ENCODE data around the gene ATE1.

ATE1 gene

DNA sequence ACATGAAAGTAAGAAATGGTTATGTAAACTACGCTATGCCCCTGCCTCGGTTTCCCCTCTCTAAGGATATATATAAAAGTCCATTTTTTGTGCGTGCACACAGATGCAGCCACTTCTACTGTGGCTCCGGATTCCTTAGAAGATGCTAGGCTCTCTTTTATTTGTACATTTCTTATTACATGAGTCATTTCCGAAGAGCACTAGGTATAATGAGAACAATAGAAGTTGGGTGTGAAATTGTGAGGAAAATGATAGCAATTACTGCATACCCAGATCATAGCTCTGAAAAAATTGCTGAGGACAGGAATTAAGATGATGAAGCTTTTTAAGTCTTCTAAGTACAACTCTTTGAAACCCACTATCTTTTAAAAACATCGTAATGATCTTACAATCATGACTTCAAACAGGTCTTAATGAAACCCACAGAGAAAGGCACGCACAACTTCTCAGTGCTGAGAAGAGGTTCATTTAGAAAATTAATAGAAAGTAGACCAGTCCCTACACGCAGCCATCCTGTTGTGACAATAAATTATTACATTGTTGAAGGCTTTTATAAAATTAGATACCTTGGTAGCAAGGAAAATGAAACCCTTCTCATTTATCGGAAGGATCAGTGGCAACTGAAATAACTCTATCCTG, 233.4 kb downstream of the ATE1 start:
- H3K27me3 ChIP-seq (ENCODE audit: control insufficient read depth, insufficient read depth, low read length) = no peaks in the 10 kb centered on the region

DNA sequence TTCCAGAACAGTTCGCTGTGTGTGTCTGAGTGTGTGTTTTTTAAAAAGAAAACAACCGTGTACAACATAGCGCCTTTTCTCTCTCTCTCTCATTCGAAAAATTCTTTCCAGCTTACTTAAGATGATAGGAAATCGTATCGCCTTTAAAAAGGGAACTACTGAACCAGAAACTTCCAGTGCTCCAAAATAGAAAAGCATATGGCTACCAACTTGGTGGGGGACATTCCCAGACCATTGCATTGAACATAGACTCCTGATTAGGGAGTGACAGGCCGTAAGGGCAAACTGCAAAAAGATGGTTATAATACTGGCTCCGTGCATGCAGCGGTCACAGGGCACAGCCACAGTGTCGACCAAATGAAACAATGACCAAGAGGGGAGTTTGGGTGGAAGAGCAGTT, 235.2 kb downstream of the ATE1 start:
- H3K9me3 ChIP-seq (ENCODE audit: control insufficient read depth, insufficient read depth, low read length) = no peaks in the 10 kb centered on the region
- no peak for DNase-seq (ENCODE audit: low read depth, low spot score)
- 0 out of 2 replicates have a peak, but pooled peaks cover 1% of the 10 kb centered on the region for H3K4me1 ChIP-seq (ENCODE audit: control insufficient read depth, insufficient read depth, low read length)
- no CpG with 5 or more reads among the region's 10 CpGs for WGBS (ENCODE audit: insufficient coverage, insufficient read length)
- H3K36me3 ChIP-seq (ENCODE audit: control insufficient read depth, insufficient read depth, low read length) = no peaks in the 10 kb centered on the region
- no peaks in the 10 kb centered on the region for H3K27me3 ChIP-seq (ENCODE audit: control insufficient read depth, insufficient read depth, low read length)
- no peak overlapping the region for H3K27ac ChIP-seq (ENCODE audit: low read length)
- no peak overlapping the region for H3K4me3 ChIP-seq (ENCODE audit: low read length)

More for the DNA sequence above, 233.4 kb downstream of the ATE1 start:
- Histone ChIP-seq H3K4me1 (ENCODE audit: control insufficient read depth, insufficient read depth, low read length) (0 out of 2 replicates have a peak, but pooled peaks cover 1% of the 10 kb centered on the region), H3K36me3 (ENCODE audit: control insufficient read depth, insufficient read depth, low read length) (no peaks in the 10 kb centered on the region), H3K27ac (ENCODE audit: low read length) (no peak overlapping the region), H3K9me3 (ENCODE audit: control insufficient read depth, insufficient read depth, low read length) (no peaks in the 10 kb centered on the region), H3K4me3 (ENCODE audit: low read length) (no peak overlapping the region)
- WGBS (ENCODE audit: insufficient coverage, insufficient read length) = no CpG with 5 or more reads among the region's 9 CpGs
- DNase-seq (ENCODE audit: low read depth, low spot score) = no peak

DNA sequence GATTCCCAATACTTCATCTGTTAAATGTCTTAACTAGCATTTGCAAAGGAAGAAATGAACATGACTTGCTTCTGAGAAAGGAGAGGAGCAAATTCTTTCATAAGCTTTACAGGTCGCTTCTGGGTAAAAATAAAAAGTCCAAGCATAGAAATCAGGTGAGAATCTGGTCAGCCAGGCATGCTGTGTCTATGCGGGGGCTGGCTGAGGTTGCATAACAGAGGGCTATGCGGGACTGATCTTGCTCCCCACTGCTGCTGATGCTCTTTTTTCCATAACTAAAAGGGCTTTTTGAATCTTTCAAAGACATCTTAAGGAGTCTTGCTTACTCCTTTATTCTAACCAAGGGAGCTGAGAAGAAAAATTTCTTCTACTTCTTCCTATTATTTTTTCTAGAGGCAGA, 236.9 kb downstream of the ATE1 start:
- no peaks in the 10 kb centered on the region for H3K36me3 ChIP-seq (ENCODE audit: control insufficient read depth, insufficient read depth, low read length)
- no peak for DNase-seq (ENCODE audit: low read depth, low spot score)
- H3K27ac ChIP-seq (ENCODE audit: low read length) = no peak overlapping the region
- no CpG with 5 or more reads among the region's 3 CpGs for WGBS (ENCODE audit: insufficient coverage, insufficient read length)
- no peaks in the 10 kb centered on the region for H3K9me3 ChIP-seq (ENCODE audit: control insufficient read depth, insufficient read depth, low read length)
- H3K27me3 ChIP-seq (ENCODE audit: control insufficient read depth, insufficient read depth, low read length) = no peaks in the 10 kb centered on the region
- no peak overlapping the region for H3K4me3 ChIP-seq (ENCODE audit: low read length)
- H3K4me1 ChIP-seq (ENCODE audit: control insufficient read depth, insufficient read depth, low read length) = 0 out of 2 replicates have a peak, but pooled peaks cover 1% of the 10 kb centered on the region
